IPS-11a (cell line): ENCODE data around the gene ZNF692.
A peak's percentile ranks its signal among the peaks of the same experiment; 100 is the strongest.
"Not testable (repeated sequence)": the region's sequence is repeated elsewhere in the genome, so short reads cannot be mapped to it uniquely, and the experiment has no call there.

Experiments
- H3K4me3 ChIP-seq: one replicate; pipeline ENCODE4 v1.5.1; 2013; ENCODE audit warnings: low read depth, low read length, control low read depth

ZNF692 gene, protein sequence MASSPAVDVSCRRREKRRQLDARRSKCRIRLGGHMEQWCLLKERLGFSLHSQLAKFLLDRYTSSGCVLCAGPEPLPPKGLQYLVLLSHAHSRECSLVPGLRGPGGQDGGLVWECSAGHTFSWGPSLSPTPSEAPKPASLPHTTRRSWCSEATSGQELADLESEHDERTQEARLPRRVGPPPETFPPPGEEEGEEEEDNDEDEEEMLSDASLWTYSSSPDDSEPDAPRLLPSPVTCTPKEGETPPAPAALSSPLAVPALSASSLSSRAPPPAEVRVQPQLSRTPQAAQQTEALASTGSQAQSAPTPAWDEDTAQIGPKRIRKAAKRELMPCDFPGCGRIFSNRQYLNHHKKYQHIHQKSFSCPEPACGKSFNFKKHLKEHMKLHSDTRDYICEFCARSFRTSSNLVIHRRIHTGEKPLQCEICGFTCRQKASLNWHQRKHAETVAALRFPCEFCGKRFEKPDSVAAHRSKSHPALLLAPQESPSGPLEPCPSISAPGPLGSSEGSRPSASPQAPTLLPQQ

DNA sequence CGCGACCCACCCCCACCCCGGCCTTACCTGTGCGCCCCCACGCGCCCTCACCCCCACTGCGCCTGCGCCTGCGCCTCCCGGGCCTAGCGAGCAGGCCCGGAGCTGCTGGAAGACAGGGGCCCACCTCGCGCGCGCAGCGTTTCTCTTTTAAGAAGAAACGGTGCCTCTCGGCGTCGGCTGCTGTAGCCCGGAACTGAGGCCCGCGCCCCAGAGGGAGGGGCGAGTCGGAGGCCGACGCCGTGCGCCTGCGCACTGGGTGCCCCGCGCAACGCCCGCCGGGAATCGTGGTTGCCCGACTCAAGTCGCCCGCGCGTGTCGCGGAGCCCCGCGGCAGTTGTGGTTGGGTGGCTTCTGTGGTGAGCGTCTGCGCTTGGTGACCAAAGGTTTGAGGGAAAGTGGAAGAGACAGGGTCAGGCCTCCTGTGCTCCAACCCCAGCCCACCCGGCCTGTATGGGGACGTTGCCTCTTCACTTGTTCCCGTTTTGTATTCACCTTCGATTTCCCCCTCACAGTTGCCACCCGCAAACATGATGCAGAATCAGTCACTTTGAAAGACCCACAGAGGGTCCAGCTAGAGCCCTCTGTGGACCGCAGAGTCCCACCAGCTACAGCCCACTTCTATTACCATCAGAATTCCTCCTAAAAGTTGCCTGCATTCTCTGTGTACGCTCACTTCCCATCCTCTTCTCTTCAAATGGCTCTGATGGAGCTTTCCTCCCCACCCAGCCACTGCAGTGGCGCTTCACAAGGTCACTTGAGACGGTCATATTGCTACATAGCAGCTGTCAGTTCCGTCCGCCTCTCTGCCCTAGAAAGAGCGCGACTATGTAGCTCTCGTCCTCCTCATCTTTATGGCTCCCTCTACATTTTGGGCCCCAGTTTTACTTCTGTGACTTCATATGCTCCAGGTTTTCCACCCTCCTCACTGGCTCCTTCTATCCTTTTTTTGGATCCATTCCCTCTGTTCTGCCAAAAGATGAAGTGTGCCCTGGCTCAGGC is at the start of gene ZNF692:
Gene ZNF692 (minus strand): TSS at position 195 of the 999 bp plus-strand sequence. CDS start 776 bp downstream, outside the sequence.
- H3K4me3 ChIP-seq, result peak within 1 kb of the TSS; percentile 91

DNA sequence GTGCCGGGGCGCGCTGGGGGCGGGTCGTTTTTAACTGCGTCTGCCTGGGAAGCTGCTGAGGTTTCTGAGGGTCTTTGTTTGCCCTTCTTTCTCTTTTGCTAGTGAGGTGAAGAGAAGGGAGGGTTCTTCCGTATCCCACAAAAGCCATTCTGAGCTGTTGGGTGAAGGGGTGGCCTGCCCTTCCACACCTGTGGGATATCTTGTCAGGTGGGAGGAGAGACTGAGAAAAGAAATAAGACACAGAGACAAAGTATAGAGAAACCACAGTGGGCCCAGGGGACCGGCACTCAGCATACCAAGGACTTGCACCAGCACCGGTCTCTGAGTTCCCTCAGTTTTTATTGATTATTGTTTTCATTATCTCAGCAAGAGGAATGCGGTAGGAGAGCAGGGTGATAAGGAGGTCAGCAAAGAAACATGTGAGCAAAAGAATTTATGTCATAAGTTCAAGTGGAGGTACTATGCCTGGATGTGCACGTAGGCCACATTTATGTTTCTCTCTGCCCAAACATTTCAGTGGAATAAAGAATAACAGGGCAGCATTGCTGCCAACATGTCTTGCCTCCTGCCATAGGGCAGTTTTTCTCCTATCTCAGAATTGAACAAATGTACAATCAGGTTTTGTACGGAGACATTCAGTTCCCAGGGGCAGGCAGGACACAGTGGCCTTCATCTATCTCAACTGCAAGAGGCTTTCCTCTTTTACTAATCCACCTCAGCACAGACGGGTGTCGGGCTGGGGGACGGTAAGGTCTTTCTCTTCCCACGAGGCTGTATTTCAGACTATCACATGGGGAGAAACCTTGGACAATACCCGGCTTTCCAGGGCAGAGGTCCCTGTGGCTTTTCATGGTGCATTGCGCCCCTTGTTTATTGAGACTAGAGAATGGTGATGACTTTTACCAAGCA is 48.1 kb upstream of the ZNF692 start:
- peak overlapping the region; percentile 57 for H3K4me3 ChIP-seq

DNA sequence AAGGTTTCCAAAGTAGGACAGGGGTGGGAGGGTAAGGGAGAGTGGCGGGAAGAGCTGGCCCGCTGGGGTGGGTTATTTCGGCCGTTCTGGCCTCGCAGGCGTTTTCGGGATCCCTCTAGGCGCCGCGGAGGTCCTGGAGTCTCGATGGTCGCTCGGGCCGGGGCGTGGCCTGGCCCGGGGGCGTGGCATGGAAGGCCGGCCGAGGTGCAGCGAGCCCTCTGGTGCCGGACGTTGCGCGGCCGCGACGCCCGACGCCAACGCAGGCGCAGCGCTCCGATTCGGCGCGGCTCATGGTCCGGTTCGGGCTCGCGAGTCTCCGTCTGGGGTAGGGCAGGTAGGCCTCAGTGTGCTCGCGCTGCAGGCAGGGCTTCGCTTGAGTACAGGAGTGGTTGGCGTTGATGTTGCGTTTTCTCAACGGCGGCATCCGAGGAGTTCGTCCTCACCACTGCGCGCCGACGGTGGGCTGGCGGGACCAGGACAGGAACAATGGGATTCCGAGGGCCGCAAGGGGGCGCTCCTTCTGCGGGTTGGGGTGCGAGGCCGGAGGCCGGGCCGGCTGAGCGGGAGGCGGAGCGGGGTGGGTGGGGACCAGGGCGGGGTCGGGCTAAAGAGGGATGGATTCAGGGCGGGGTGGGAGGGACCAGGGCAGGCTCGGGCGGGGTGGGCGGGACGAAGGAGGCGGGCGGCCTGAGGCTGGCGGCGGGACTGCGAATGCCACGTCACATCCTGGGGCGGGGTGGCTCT is 47.3 kb upstream of the ZNF692 start, which contains the start of gene PGBD2:
Gene PGBD2 (plus strand): TSS at position 227 of the 744 bp plus-strand sequence. CDS start 7,628 bp downstream, outside the sequence.
- peak within 1 kb of the TSS; percentile 95 for H3K4me3 ChIP-seq

DNA sequence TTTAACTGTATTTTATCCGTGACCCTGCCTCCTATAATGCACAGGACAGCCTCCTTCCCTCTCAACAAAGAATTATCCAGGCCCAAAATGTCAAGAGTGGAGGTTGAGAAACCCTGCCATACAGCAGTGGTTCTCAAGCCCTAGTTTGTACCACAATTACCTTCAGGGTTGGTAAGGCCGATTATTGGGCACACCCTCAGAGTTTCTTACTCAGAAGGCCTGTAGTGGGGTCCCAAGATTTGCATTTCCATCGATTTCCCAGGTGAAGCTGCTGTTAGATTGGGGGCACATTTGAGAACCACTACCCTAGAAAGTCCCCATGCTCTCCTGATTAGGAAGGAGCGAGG is 46.8 kb upstream of the ZNF692 start:
- peak overlapping the region; percentile 95 for H3K4me3 ChIP-seq

DNA sequence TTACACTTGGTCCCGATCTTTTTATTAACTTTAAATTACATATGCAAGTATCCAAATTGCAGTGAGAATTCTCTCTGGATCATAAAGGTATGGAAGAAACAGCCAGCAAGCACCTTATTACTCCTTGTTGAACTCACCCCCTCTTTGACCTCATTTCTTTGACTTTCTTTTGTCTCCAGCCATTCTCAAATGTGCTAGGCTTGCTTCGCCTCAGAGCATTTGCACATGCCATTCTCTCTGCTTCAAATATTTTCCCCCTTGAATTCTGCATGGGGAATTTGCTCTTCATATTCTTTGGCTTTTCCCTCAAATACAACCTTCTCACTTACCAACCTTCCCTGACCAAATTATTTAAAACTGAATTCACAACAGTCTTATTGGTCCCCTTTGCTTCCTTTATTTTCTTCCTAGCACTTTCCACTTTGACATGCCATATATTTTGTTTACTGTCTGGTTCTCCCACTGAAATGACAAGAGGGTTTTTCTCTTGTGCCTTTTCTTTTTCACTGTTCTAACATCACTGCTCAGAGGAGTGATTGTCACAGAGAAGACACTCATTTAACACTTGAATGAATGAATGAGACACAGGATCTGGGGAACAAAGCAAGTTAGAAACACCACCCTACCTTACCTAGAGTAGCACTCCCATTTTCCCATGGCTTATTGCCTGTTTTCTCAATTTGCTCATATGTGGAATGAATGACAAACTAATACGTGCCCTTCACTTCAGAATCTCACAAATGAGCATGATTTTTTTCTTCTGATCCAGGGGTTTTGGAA is 45.7 kb upstream of the ZNF692 start:
- no peak overlapping the region for H3K4me3 ChIP-seq

DNA sequence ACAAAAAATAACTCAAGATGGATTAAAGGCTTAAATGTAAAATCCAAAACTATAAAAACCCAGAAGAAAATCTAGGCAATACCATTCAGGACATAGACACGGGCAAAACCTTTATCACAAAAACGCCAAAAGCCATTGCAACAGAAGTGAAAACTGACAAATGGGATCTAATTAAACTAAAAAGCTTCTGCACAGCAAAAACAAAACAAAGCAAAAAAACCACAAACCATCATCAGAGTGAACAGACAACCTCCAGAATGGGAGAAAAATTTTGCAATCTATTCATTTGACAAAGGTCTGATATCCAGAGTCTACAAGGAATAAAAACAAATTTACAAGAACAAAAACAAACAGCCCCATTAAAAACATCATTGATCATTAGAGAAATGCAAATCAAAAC is 42.7 kb upstream of the ZNF692 start:
- H3K4me3 ChIP-seq, result no peak overlapping the region

DNA sequence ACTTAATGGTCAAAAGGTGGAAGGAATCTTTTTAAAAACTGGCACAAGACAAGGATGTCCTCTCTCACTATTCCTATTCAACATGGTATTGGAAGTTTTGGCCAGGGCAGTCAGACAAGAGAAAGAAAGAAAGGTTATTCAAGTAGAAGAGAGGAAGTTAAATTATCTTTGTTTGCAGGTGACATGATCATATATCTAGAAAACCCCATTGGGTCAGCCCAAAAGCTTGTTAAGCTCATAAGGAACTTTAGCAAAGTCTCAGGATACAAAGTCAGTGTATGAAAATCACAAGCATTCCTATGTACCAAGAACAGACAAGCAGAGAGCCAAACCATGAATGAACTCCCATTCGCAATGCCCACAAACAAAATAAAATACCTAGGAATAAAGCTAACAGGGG is 41.8 kb upstream of the ZNF692 start:
- H3K4me3 ChIP-seq, result no peak overlapping the region

DNA sequence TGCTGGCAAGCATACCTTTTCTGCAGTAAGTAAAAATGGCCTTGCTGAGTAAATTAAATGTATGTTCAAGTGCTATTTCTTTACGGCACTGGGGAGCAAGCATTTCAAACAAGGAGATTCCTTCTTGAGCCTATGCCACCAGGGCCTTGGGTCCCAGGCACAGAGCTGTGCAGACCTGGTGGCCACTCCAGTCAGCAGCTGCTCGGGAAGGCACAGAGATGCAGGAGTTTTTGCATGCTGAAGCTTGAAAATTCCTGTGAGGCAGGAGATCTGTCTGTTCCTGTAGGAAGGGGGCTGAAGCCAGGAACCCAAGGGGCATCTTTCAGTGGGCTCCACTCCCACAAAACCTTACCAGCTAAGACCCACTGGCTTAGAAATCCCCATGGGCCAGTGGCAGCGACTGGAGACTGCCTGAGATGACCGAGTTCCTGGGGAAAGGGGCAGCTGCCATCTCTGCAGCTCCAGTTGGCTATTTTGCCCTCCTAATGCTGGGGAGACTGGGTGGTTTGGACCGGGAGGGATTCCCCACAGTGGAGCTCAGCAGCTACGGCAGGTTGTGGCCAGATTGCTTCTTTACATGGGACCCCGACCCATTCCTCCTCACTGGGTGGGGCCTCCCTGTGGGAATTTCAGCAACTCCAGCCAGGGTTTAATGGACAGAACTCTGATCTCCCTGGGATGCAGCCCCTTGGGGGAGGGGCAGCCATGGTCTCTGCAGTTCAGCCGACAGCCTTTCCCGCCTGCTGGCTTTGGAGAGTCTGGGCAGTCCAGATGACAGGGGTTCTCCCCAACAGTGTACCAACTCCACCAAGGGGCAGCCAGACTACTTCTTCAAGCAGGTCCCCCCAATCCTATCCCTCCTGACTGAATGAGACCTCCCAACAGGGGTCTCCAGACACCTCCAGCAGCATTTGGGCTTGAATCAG is 38.8 kb upstream of the ZNF692 start:
- H3K4me3 ChIP-seq, result no peak overlapping the region

DNA sequence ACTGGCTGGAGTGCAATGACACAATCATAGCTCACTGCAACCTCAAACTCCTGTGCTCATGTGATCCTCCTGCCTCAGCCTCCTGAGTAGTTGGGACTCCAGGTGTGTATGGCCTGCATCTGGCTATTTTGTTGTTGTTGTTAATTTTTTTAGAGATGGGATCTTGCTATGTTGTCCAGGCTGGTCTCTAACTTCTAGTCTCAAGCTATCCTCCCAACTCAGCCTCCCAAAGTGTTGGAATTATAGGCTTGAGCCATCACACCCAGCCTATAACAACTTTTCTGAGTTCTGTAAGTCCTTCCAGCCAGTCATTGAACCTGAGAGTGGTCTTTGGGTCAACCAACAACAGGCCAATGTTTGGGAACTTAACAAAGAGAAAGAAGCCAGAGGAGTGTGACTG is 36.0 kb upstream of the ZNF692 start:
- no peak overlapping the region for H3K4me3 ChIP-seq

DNA sequence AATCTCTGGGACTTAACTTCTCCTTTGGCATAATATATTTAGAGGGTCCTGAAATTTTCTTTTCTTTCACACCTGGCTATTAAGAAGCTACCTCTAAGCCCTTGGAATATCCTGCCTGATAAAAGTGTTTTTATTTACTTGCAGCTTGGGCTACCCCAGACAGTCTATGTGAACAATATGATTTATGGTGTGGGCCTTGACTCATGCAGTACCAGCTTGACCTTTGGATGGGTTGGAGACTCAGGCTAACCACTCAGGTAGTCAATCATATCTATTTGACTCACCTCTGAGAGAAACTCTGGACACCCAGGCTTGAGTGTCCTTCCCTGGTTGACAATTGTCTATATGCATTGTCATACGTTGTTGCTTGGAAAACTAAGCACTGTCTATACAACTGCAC is 33.7 kb upstream of the ZNF692 start:
- no peak overlapping the region for H3K4me3 ChIP-seq

DNA sequence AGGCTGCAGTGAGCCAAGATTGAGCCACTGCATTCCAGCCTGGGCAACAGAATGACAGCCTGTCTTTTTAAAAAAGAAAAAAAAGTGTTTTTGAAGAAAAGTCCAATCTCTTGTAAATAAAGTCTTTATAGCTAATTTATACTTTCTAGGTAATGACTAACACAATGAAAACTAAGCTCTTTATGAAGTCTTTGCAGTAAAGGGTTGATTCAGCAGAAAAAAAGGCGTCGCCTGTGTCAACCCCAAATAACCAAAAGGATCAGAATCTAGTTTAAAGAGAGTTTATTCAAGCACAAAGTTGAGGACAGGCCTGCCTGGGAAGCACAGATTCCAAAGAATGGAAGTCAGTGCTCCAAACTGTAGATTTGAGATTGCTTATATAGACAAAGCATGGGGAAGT is 32.9 kb upstream of the ZNF692 start:
- no peak overlapping the region for H3K4me3 ChIP-seq

DNA sequence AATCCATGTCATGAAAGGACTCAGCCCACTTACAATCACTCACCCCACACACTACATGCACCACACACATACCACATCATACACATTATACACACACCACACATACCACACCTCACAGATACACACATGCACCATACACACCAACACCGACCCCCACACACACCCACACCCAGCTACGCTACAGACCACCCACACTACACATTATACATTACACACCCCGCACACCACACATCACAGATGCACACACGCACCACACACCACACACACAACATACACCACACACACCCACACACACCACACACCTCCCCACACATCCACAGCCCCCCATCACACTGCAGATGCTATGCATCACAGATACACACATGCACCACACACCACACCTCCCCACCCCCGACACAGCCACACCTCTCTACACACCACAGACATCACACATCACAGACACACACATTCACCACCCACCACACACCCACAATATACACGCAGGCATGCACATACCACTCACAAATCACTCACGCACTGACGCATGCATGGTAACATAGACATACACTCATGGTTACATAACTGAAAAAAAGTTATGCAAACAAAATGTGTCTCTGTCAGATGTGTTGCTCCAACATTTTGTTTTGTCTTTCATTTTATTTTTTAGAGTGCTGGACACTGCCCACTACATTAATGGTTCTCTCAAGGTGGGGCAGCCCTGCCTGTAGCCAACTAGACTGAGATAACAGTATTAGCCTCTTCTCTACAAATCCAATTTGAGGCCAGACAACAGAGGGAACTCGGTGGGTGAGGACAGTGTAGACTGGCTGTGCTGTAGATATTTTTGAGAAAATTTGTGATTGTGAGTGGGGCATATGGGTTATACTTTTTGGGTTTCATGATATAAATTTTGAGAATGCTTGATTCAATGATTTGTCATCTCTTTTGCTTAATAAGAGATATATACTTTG is 31.9 kb upstream of the ZNF692 start:
- H3K4me3 ChIP-seq, result no peak overlapping the region

DNA sequence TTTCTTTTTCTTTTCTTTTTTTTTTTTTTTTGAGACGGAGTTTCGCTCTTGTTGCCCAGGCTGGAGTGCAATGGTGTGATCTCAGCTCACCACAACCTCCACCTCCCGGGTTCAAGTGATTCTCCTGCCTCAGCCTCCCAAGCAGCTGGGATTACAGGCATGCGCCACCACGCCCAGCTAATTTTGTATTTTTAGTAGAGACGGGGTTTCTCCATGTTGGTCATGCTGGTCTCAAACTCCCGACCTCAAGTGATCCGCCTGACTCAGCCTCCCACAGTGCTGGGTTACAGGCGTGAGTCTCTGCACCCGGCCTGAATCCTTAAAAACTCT is 31.0 kb upstream of the ZNF692 start:
- H3K4me3 ChIP-seq, result not testable (repeated sequence)

DNA sequence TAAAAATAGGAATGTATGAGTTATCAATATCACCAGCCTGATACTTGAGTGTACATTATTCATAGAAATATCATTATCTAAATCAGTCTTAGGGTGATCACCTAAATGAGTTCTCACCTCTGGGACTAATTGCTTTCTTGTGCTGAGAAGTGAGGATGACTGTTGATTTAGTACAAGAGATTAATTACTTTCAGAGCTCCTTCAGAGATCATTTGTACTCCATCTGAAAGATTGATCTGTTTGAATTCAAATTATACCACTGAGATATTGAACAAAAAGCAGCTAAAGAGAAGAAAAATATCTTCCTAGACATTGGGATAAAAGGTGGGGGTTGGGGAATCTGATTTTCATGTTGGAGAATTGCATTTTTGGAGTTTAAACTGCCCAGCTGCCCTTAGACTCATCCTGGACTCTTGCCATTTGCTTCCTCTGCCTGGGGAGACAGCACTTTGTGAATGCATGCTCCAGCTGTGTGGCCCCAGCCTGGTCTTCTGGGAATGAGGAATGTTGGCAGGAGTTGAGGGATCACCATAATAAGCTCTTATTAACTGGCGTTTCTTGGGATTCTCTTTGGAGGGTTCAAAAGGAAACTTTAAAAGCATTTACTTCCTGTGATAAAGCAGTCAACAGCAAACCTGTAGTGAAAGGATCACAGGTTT is 27.5 kb upstream of the ZNF692 start:
- H3K4me3 ChIP-seq, result no peak overlapping the region

DNA sequence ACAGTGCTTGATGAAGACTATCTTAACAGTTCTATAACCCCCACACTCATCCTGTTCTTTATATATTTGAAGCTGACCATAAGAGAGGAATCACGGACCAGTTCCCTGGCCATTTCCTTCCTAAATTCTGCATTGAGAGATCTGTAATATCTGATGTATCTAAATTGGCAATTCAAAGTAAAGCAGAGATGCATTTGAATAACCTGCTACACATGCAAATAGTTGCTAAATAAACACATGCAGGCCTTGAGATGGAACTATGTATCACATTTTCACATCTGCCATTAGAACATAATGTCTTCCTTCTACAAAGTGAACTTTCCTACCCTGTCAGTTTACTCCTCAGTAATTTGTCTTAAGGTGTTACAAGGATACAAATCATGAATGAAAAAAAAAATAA is 26.8 kb upstream of the ZNF692 start:
- H3K4me3 ChIP-seq, result no peak overlapping the region

DNA sequence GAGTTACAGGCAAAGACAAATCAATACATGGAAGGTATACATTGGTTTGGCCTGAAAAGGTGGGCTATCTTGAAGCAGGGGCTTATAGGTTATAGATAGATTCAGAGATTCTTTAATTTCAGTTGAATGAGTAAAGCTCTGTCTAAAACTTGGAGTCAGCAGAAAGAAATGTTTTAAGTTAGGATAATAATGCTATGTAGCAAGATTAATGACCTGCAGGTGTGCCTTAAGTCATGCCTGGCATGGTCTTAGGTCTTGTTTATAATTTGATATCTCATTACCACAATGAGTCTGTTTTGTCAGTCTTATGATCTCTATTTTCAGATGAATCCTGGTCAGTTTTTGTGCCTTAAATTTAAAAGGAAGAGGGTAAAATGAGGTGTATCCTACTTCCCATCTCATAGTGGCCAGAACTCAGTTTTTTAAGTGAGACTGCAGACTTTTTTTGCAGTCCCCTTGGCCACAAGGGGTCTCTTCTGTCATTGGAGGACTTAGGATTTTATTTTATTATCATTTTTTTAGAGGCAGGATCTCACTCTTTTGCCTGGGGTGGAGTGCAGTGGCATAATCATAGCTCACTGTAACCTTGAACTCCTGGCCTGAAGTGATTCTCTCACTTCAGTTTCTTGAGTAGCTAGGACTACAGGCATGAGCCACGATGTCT is 25.9 kb upstream of the ZNF692 start:
- no peak overlapping the region for H3K4me3 ChIP-seq
